Measurements from ENCODE around the gene HMCN1.

DNA sequence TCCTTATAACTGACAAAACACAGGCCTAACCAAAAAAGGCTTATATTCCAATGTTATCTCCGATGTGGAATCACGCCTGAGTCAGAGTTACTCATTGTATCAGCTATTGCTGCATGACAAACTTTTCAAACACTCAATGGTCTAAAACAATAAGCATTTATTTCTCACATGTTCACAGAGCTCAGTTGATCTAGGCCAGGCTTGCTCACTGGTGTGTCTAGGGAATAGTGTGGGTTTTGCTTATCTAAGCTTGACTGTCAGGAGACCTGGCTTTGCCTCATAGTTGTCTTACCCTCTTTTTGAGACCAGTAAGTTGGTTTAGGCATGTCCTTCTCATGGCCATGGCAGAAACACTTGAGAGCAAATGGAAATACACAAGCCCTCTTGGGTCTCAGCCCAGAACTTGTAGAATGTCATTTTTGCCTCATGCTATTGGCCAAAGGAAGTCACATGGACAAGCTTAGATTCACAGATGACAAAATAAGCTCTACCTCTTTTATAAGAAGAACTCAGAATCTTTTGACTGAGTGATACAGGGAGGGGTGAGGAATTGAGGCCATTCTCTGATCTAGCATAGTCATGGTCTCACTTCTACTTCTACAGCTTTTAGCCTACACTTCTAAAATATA, 130.8 kb downstream of the HMCN1 start:
- TF ChIP-seq ZNF384 (IDR thresholded peaks at IDR 0.05) (no peak), FOXM1 (IDR thresholded peaks at IDR 0.05; ENCODE audit: borderline replicate concordance) (no peak), SP1 (IDR thresholded peaks at IDR 0.05) (no peak), TARDBP (IDR thresholded peaks at IDR 0.05) (no peak), SUZ12 (IDR thresholded peaks at IDR 0.05) (no peak), ELF4 (IDR thresholded peaks at IDR 0.05) (no peak), BHLHE40 (IDR thresholded peaks at IDR 0.05; ENCODE audit: borderline replicate concordance) (no peak), FOXK2 (IDR thresholded peaks at IDR 0.05) (no peak), HDGF (IDR thresholded peaks at IDR 0.05; ENCODE audit: borderline replicate concordance) (no peak), NFRKB (IDR thresholded peaks at IDR 0.05) (no peak)
